Forelimb muscle (tissue), 1 donor: ENCODE measurements around the gene SNAPC2. TPM values are rescaled to one million over a fixed set of nuclear protein-coding genes. Genes with fewer than 3 reads are reported as not detected.
A peak's percentile ranks its signal among the peaks of the same experiment; 100 is the strongest.
"Not testable (repeated sequence)": the region's sequence is repeated elsewhere in the genome, so short reads cannot be mapped to it uniquely, and the experiment has no call there.

ENCODE experiments used
- DNase-seq: peaks from one replicate; pipeline ENCODE4 v3.0.0-alpha.2; 2013; ENCODE audit warnings: low read depth
- polyA plus RNA-seq: library from polyadenylated mRNA; unstranded; fragments of 120-200 nt; gene quantifications from one replicate; pipeline ENCODE4 v1.2.1, GENCODE V29; 2013; ENCODE audit not compliant: insufficient read length

The SNAPC2 gene
- polyA plus RNA-seq, 1 donor, result 18.1 TPM

- DNase-seq, result no peak
Measured at GRCh38 chr19:7908742-7909461, 11.2 kb upstream of the SNAPC2 start.

DNA sequence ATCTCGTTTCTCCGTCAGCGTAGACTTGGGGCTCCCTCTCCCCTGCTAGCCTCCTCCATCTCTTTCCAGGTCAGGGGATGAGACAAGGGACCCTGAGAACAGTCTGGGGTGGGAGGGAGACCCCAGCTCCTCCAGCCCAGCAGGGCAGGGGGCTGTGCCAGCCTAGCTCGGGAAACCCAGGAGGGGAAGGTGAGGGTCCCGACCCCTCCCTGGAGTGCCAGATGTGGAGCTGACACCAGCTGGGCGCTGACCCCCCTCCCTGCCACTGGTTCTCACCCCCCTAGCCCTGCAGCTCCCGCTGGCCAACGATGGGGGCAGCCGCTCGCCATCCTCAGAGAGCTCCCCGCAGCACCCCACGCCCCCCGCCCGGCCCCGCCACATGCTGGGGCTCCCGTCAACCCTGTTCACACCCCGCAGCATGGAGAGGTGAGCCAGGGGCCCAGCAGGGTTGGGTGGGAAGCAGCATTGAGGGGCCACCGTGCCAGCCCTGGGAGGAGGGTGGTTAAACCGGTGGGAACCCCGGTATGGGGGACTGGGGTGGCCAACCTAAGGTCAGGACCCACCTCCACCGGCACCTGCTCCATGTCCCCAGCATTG lies 10.6 kb upstream of the SNAPC2 start:
- DNase-seq, result no peak

- DNase-seq, result no peak
Measured at GRCh38 chr19:7910321-7911161, 9.6 kb upstream of the SNAPC2 start.

DNA sequence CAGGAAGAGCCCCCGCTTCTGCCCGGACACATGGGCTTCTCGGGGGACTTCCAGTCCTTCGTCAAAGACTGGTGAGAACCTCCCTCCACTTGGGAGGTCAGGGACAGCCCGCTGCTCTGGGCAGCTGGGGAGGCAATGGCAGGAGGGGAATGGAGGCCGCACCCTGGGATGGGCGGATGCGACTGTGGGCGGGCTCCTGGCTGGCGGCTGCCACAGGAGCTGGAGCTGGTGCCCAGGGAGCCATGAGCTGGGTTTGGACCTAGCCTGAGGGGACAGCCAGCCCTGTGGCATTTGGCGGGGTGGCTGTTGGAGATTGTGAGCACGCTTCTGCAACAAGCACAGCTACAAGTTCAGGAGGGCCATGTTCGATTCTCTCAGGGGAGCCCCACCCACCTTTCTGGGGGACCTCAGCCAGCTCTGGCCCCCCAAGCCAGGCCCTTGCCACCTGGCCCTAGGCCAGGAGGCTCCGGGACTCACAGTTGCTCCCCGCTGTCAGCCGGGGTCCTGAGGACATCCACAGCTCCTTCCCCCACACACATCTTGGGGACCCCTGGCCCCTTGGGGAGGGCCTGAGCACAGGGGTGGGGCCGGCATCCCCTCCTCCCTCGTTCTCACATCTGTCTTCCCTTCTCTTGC lies 8.5 kb upstream of the SNAPC2 start:
- DNase-seq, result no peak

DNA sequence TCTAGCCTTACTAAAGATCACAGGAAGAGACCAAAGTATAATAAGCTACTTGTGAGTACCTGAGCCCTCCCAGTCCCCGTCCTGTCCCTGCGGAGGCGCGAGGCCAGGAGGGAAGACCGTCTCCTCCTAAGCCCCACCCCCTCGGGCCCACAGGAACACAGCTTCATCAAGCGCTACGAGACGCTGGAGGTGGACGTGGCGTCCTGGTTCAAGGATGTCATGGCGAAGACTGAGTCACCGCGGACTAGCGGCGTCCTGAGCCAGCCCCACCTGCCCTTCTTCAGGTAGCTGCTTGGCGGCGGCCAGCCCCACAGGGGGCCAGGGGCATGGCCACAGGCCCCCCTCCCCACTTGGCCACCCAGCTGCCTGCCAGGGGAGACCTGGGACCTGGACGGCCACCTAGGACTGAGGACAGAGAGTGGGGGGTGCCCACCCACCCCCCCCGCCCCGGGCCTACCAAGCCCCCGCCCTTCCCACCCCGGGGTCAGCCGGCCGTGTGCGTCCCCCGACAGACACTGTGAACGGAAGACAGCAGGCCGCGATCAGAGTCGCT lies 7.9 kb upstream of the SNAPC2 start:
- DNase-seq, result no peak

DNA sequence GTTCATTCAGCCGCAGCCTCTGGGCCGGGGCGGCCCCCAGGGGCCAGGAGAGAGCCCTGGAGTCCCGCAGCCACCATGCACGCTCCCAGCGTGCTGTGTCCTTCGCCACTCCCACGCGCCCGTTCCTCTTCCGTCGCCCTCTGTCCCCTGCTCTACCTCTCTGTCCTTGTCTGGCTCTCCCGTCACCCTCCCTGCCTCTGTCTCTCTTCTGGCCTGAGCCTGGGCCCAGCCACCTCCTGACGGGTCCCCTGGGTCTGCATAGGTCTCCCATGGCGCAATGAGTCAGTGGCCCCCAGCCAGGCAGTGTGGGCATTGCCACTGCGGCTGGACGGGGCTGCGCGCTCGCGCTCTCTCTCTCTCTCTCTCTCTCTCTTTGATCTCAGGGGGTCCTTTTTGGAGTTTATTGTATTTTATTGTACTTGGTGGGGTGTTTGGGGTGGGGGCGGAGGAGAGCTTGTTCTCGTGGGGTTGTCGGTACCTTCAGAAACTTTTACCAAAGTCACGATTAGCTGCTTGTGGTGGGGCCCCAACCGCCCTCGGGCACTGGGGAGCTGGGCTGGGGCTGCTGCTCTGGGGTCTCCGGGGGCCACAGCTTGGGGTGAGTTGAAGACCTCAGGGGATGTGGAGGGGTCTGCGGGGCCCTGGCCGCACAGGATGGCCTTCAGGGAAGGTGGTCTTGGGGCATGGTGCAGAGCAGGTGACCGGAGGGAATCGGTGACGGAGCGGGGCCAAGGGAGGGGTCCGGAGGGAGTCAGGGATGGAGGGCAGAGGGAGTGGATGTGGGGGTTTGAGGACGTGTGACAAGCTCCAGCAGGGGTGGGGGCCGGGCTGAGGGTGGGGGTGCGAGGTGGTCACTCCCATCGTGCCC lies 7.2 kb upstream of the SNAPC2 start:
- DNase-seq, result no peak

GRCh38 chr19:7913652-7914051 lies 6.5 kb upstream of the SNAPC2 start:
- DNase-seq, result no peak

GRCh38 chr19:7914099-7914498 lies 6.0 kb upstream of the SNAPC2 start:
- no peak for DNase-seq

DNA sequence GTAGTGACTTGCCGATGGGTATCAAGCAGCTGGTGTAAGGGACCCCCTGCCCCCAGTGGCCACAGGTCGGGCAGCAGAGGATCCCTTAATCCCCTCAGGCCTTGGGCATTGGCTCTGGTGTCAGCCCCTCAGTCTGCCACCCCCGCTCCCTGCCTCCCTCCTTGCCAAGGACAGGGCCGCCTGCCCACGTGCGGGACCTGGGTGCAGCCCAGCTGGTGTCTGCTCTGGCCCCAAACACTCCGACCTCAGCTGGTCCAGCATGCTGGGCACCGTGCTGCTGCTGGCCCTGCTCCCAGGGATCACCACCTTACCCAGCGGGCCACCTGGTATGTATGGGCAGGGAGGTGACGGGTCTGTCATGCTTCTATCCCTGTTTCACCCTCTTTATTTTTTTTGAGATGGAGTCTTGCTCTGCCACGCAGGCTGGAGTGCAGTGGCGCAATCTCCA lies 5.5 kb upstream of the SNAPC2 start, which contains the start of gene TGFBR3L:
Gene TGFBR3L, plus strand, starts transcription at position 233 of the 448 bp plus-strand sequence.
- DNase-seq, result no peak

GRCh38 chr19:7915250-7916102 lies 4.7 kb upstream of the SNAPC2 start:
- no peak for DNase-seq

DNA sequence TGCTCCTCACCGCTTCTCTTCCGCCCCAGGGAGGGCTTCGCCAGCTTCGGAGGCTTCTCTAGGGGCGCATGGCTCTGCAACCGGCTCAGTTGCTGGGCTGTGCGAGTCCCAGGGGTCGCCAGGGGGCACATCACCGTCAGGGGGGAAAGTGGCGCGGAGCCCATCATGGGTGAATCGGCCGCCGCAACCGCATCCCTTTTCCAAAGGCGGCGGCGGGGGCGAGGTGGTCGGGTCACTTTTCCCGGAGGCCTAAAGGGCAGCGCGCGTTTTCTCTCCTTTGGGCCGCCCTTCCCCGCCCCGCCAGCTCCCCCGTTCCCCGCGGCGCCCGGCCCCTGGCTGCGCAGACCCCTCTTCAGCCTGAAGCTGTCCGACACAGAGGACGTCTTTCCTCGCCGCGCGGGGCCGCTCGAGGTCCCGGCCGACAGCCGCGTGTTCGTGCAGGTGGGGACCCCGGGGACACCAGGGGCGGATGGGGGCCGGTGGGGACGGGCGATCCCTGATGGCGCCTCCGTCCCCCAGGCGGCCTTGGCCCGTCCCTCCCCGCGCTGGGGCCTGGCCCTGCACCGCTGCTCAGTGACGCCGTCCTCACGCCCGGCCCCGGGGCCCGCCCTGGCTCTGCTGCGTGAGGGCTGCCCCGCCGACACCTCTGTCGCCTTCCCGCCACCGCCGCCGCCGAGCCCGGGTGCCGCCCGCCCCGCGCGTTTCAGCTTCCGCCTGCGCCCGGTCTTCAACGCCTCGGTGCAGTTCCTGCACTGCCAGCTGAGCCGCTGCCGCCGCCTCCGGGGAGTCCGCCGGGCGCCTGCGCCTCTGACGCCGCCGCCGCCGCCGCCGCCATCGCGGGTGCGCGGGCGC lies 3.8 kb upstream of the SNAPC2 start:
- DNase-seq, result no peak

DNA sequence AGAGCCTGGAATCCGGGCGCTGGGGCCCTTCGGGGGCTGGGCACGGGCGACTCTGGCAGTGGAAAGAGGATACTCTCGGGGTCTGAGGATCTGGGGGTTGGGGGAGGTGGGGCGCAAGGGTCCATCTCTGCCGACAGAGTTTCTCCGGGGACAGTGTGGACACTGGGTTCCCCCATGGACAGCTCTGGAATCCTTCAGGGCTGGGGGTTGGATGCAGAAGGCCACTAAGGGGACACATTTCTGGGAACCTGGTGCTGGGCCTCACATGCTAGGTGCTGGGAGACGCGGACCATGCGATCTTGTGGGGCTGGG lies 3.2 kb upstream of the SNAPC2 start:
- DNase-seq, result no peak

- DNase-seq, result no peak
Measured at GRCh38 chr19:7917267-7918061, 2.7 kb upstream of the SNAPC2 start.

DNA sequence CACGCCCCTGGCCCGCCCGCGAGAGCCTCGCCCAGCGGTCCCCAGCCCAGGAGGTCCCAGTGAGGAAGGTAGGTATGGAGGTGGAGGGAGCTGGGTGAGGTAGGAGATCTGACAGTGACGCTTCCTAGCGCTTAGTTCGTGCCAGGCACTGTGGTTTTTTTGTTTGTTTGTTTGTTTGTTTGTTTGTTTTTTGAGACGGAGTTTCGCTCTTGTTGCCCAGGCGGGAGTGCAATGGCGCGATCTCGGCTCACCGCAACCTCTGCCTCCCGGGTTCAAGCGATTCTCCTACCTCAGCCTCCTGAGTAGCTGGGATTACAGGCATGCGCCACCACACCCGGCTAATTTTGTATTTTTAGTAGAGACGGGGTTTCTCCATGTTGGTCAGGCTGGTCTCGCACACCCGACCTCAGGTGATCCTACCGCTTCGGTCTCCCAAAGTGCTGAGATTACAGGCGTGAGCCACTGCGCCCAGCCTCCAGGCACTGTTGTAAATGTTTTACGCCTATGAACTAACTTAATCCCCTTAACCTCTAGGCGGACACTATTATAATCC lies 2.0 kb upstream of the SNAPC2 start:
- not testable (repeated sequence) for DNase-seq

- no peak for DNase-seq
Measured at GRCh38 chr19:7918615-7919421, 1.3 kb upstream of the SNAPC2 start.

DNA sequence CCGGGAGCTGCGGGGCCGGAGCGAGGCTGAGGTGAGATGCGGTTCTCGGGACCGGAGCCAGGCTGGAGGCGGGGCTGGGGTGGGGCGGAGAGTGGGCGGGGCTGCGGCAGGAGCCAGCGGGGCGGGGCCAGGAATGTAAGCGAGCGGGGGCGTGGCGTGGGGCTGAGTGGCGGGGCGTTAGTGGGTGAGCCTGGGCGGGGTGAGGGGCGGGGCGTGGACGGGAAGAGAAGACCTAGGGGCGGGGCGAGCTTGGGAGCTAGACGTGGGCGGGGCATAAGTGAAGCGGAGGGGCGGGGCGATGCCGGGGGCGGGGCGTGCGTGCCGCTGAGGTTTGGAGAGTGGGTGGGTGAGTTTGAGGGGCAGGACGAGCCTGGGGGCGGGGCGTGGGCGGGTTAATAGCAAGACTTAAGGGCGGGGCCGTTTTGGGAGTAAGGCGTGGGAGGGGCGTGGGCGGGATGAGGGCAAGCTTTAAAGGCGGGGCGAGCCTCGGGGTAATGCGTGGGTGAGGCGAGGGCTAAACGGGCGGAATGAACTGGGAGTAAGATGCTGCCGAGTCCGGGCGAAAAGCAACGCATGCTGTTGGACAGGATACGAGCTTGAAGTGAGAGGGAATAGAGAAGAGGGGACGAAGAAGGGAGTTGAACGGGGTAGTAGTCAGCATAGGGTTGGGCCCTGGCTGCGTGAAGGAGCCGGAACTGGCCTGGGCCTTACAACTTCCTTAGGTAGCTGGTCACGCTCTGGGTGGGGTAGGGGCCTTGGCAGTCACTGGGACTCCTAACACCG lies 572 bp downstream of the SNAPC2 start:
- peak; percentile 50 for DNase-seq
